K562 (cell line): Measurements from ENCODE around the gene GRHL3. TPM values are rescaled to one million over a fixed set of nuclear protein-coding genes. Genes with fewer than 3 reads are reported as not detected.

Experiments
- ATAC-seq: fragments of 200-7000 bp; cut with Tn5 transposase; 3 replicates; pipeline ENCODE4 v1.9.1; 2020; ENCODE audit warnings: moderate library complexity
- BruUV-seq: library from RNA; stranded (reverse); fragments of 400-500 nt; replicated peaks from 2 replicates; lab custom pipeline; 2021; lab: Mats Ljungman, UMichigan
- CTCF ChIA-PET: fragments of 300-600 bp; formaldehyde crosslinking; extraction: SDS; loops from one replicate; lab custom pipeline; 2021; ENCODE audit warnings: low intra/inter-chr PET ratio; lab: Yijun Ruan, JAX
- POLR2A ChIA-PET: fragments of 300-600, 350-650 bp; sonication (Branson Sonifier 250); formaldehyde crosslinking; extraction: SDS; loops from one replicate; lab custom pipeline; 2021; ENCODE audit warnings: antibody characterized with exemption, inconsistent platforms; lab: Yijun Ruan, JAX
- DNase-seq, 4 experiments: peaks; one replicate each; pipeline versions ENCODE4 v3.0.0 to v3.0.0-alpha.2; 2011 to 2018; ENCODE audit warnings: low spot score in 3 of 4, mixed read lengths in 3 of 4; ENCODE audit errors: extremely low read depth in 1 of 4
- FAIRE-seq: peaks from 2 replicates; lab custom pipeline; 2011; peaks lifted over from hg19 to GRCh38; lab: Jason Lieb, UNC
- H2AFZ ChIP-seq: 2 replicates; pipeline ENCODE4 v1.6.0; 2011; ENCODE audit warnings: low read depth, low read length, control low read depth, inconsistent platforms
- H3K27ac ChIP-seq: fragments of 200-600 bp; 3 replicates; pipeline ENCODE4 v1.8.0; 2011; ENCODE audit warnings: low read depth, mild to moderate bottlenecking, control low read depth, inconsistent platforms, low read length, moderate library complexity, mixed read lengths; ENCODE audit errors: extremely low read depth
- H3K27me3 ChIP-seq, 2 experiments: fragments of 300-600 bp in 1 of 2; 2 replicates in 1 of 2; 3 replicates in 1 of 2; pipeline versions ENCODE4 v1.6.0 to v1.8.0; 2011; ENCODE audit warnings: inconsistent platforms in 2 of 2, low read length in 2 of 2, mild to moderate bottlenecking in 1 of 2, mixed read lengths in 1 of 2, moderate library complexity in 1 of 2; ENCODE audit not compliant: control insufficient read depth in 2 of 2, insufficient read depth in 2 of 2
- H3K36me3 ChIP-seq: fragments of 300-600 bp; 3 replicates; pipeline ENCODE4 v1.8.0; 2011; ENCODE audit warnings: mild to moderate bottlenecking, low read length, inconsistent platforms; ENCODE audit not compliant: control insufficient read depth, insufficient read depth
- H3K4me1 ChIP-seq, 2 experiments: fragments of 200-600 bp in 1 of 2; replicated peaks in 1 of 2; 2 replicates in 1 of 2; 3 replicates in 1 of 2; pipeline versions ENCODE4 v1.5.1 to v1.8.0; 2011; ENCODE audit warnings: inconsistent platforms in 2 of 2, low read length in 2 of 2, mild to moderate bottlenecking in 1 of 2, mixed read lengths in 1 of 2, moderate library complexity in 1 of 2; ENCODE audit not compliant: control insufficient read depth in 2 of 2, insufficient read depth in 2 of 2
- H3K4me2 ChIP-seq: 2 replicates; pipeline ENCODE4 v1.6.1; 2011; ENCODE audit warnings: low read length, control low read depth, inconsistent platforms, mixed read lengths; ENCODE audit not compliant: insufficient read depth
- H3K4me3 ChIP-seq: fragments of 200-600 bp; sonication (generic), shearing (Covaris generic); 2 replicates; pipeline ENCODE4 v1.5.1; 2016; ENCODE audit warnings: control low read depth, inconsistent platforms
- H3K79me2 ChIP-seq: fragments of 200-600 bp; 3 replicates; pipeline ENCODE4 v1.8.0; 2011; ENCODE audit warnings: low read length, inconsistent platforms; ENCODE audit not compliant: control insufficient read depth, insufficient read depth
- H3K9ac ChIP-seq, 2 experiments: 2 replicates each; pipeline versions ENCODE4 v1.6.0 to v1.6.1; 2011; ENCODE audit warnings: low read depth in 2 of 2, low read length in 2 of 2, control low read depth in 1 of 2, inconsistent platforms in 1 of 2, mild to moderate bottlenecking in 1 of 2, mixed read lengths in 1 of 2; ENCODE audit not compliant: insufficient read depth in 1 of 2
- H3K9me1 ChIP-seq: one replicate; pipeline ENCODE4 v1.6.0; 2011; ENCODE audit warnings: inconsistent platforms, mild to moderate bottlenecking, low read length, moderate library complexity; ENCODE audit not compliant: control insufficient read depth, insufficient read depth
- H3K9me3 ChIP-seq: replicated peaks from 2 replicates; pipeline ENCODE4 v1.5.1; 2011; ENCODE audit warnings: low read depth, low read length, inconsistent platforms; ENCODE audit not compliant: control insufficient read depth, insufficient read depth
- H4K20me1 ChIP-seq: replicated peaks from 2 replicates; pipeline ENCODE4 v1.6.1; 2011; ENCODE audit warnings: low read length, inconsistent platforms, mixed read lengths; ENCODE audit not compliant: control insufficient read depth, insufficient read depth
- BRD9 ChIP-seq: fragments of 450-650 bp; IDR thresholded peaks from 2 replicates; pipeline ENCODE4 v1.6.1; 2018; ENCODE audit warnings: low read depth; ENCODE audit not compliant: partially characterized antibody
- CREB3 ChIP-seq: fragments of 450-650 bp; conservative IDR thresholded peaks from 2 replicates; pipeline ENCODE4 v1.6.1; 2016; ENCODE audit warnings: missing genetic modification characterization, low read depth, mild to moderate bottlenecking, missing compliant biosample characterization, moderate library complexity
- CTCF ChIP-seq, 3 experiments: IDR thresholded peaks in 2 of 3; conservative IDR thresholded peaks in 1 of 3; 2 replicates each; pipeline ENCODE4 v1.5.1; 2011 to 2012; ENCODE audit warnings: low read length in 3 of 3, mild to moderate bottlenecking in 3 of 3, control low read depth in 2 of 3, improper control_type of control experiment in 1 of 3, inconsistent platforms in 1 of 3, low read depth in 1 of 3, mixed read lengths in 1 of 3, moderate library complexity in 1 of 3; ENCODE audit not compliant: insufficient read depth in 2 of 3
- FIP1L1 ChIP-seq: fragments of 200-400 bp; formaldehyde crosslinking; IDR thresholded peaks from 2 replicates; pipeline ENCODE4 v1.6.1; 2018; ENCODE audit warnings: mild to moderate bottlenecking, low read depth, low read length; ENCODE audit not compliant: poor library complexity, severe bottlenecking
- GABPB1 ChIP-seq: sonication (generic); formaldehyde crosslinking; IDR thresholded peaks from 2 replicates; pipeline ENCODE4 v1.8.0; 2022; ENCODE audit warnings: mild to moderate bottlenecking, missing genetic modification reagents
- GTF2A2 ChIP-seq: IDR thresholded peaks from 2 replicates; pipeline ENCODE4 v1.6.1; 2016; ENCODE audit warnings: mild to moderate bottlenecking, missing genetic modification characterization, missing compliant biosample characterization
- SMARCA5 ChIP-seq: fragments of 450-650 bp; IDR thresholded peaks from 2 replicates; pipeline ENCODE4 v1.6.1; 2016
- TAF1 ChIP-seq: IDR thresholded peaks from 2 replicates; pipeline ENCODE4 v1.6.1; 2011; ENCODE audit warnings: mild to moderate bottlenecking, low read length, moderate library complexity; ENCODE audit not compliant: insufficient read depth, control insufficient read depth, severe bottlenecking; ENCODE audit errors: extremely low read depth
- TFAP4 ChIP-seq: sonication (generic); formaldehyde crosslinking; IDR thresholded peaks from 2 replicates; pipeline ENCODE4 v1.8.0; 2022; ENCODE audit warnings: missing genetic modification reagents, mild to moderate bottlenecking, moderate library complexity, borderline replicate concordance
- XRCC5 ChIP-seq: fragments of 200-400 bp; formaldehyde crosslinking; IDR thresholded peaks from 2 replicates; pipeline ENCODE4 v1.6.1; 2017; ENCODE audit warnings: low read depth, mild to moderate bottlenecking, low read length
- ZFP1 ChIP-seq: fragments of 450-650 bp; formaldehyde crosslinking; IDR thresholded peaks from 2 replicates; pipeline ENCODE4 v1.4.0; 2020; ENCODE audit warnings: mild to moderate bottlenecking, mixed read lengths
- ZFP30 ChIP-seq: fragments of 250-450 bp; sonication (Bioruptor Pico); IDR thresholded peaks from 2 replicates; pipeline ENCODE4 v1.8.0; 2022; ENCODE audit warnings: moderate library complexity, mild to moderate bottlenecking, inconsistent platforms, borderline replicate concordance
- ZNF316 ChIP-seq: fragments of 450-650 bp; IDR thresholded peaks from 2 replicates; pipeline ENCODE4 v1.6.1; 2016
- ZNF586 ChIP-seq: fragments of 450-650 bp; formaldehyde crosslinking; conservative IDR thresholded peaks from 2 replicates; pipeline ENCODE4 v1.4.0; 2020; ENCODE audit warnings: mild to moderate bottlenecking, moderate library complexity
- WGBS: fragments of 100-300 bp; shearing (Covaris generic); methylation state at CpG from one replicate; pipeline ENCODE4 v1.1.6; 2016; ENCODE audit warnings: low coverage, mixed read lengths; ENCODE audit not compliant: insufficient coverage; ENCODE audit errors: missing lambda C conversion rate; 5-methylcytosine and 5-hydroxymethylcytosine counted together
- in situ Hi-C: fragments of 300-500 bp; cut with MboI; formaldehyde crosslinking; loops from 4 replicates; pipeline ENCODE4 v1.15.0; 2018; ENCODE audit warnings: inconsistent platforms, mixed read lengths
- intact Hi-C: fragments of 100-400 bp; cut with micrococcal nuclease; formaldehyde crosslinking; loops from 2 replicates; pipeline ENCODE4 v1.14.2; 2022
- polyA plus RNA-seq, 8 experiments: library from polyadenylated mRNA; depleted of rRNA in 4 of 8; stranded (reverse) in 5 of 8; unstranded in 3 of 8; fragments of >200 nt; fragmentation: Nextera tagmentation in 2 of 8; fragmentation: Illumina TruSeq in 1 of 8; extraction: Ambion mirVana in 2 of 8; extraction: Trizol in 1 of 8; gene quantifications; 2 replicates each; pipeline versions ENCODE4 v1.2.1 to v1.2.3, GENCODE V29; 2011 to 2014; ENCODE audit warnings: inconsistent platforms in 1 of 8, missing spikeins in 1 of 8
- total RNA-seq, 7 experiments: library from RNA; depleted of rRNA in 6 of 7; stranded (reverse); fragments of >200 nt in 6 of 7; fragmentation: Illumina TruSeq in 2 of 7; extraction: Trizol in 2 of 7; gene quantifications; 2 replicates each; pipeline versions ENCODE4 v1.2.1 to v1.2.3, GENCODE V29; 2011 to 2021; ENCODE audit warnings: low replicate concordance in 1 of 7

GRHL3 gene
- total and polyA plus RNA-seq, 9 of the 15 experiments (the other 6 are each of a cell fraction or from before 2014, with no cell fraction given): 0.01 to 0.04 TPM; not detected in 7

- Histone ChIP-seq H3K36me3 (no peaks in the 10 kb centered on the region), H3K4me1 (no peaks in the 10 kb centered on the region), H3K9ac (no peak overlapping the region), H4K20me1 (no peaks in the 10 kb centered on the region; the same call in 1 of the 2 replicates), H3K27me3 (peaks cover 0 to 21% of the 10 kb centered on the region in 2 experiments; a peak in 3 of 5 replicates), H3K9me1 (no peaks in the 10 kb centered on the region), H2AFZ (no peak overlapping the region), H3K4me2 (no peak overlapping the region), H3K9me3 (no peaks in the 10 kb centered on the region), H3K79me2 (no peaks in the 10 kb centered on the region), H3K27ac (no peak overlapping the region), H3K4me3 (no peak overlapping the region)
- in situ Hi-C loops (loop anchor here (5.0 kb wide), 1 partner anchor 75 kb away; no protein-coding TSS in a partner anchor), intact Hi-C loops (loop anchor here (1.0 kb wide), 1 partner anchor 8 kb away; no protein-coding TSS in a partner anchor)
- WGBS: 46% methylated on average over 8 of the region's 8 CpGs
- TF ChIP-seq TFAP4 (CRISPR knock-in tag) (no peak), TAF1 (no peak), GTF2A2 (tag) (no peak), ZFP30 (CRISPR knock-in tag) (no peak), SMARCA5 (no peak), XRCC5 (no peak), ZFP1 (CRISPR knock-in tag) (no peak), ZNF316 (no peak), BRD9 (no peak), FIP1L1 (no peak), GABPB1 (CRISPR knock-in tag) (no peak), CTCF (IDR thresholded peaks at IDR 0.05 in 2 of 3, conservative IDR thresholded peaks at IDR 0.05 in 1 of 3; ENCODE audit: insufficient read depth in 2 of 3, low read depth in 1 of 3, low read length in 3 of 3) (no peak), CREB3 (tag) (no peak), ZNF586 (CRISPR knock-in tag) (no peak)
- CTCF ChIA-PET: no interaction called here
- ATAC-seq: no peak
- POLR2A ChIA-PET: interaction anchor here (0.7 to 1.7 kb wide), 4 partner anchors 9 to 705 kb away, joined by 3 to 7 read pairs (median 4); no protein-coding TSS in a partner anchor
- no TSS peak for BruUV-seq
- no peak for DNase-seq
- no peak for FAIRE-seq
These were observed 63.0 kb downstream of the GRHL3 start for GRCh38 chr1:24382165-24382577.
